Measurements from ENCODE around the gene NT5E.

NT5E gene

GRCh38 chr6:85456782-85457181 lies 6.9 kb downstream of the NT5E start:
- H3K4me3 ChIP-seq (ENCODE audit: severe bottlenecking), result no peak overlapping the region
- ATAC-seq (ENCODE audit: low read depth), result no peak
- H3K27me3 ChIP-seq (ENCODE audit: insufficient read depth, poor library complexity, severe bottlenecking), result no peaks in the 10 kb centered on the region
- TF ChIP-seq CTCF (IDR thresholded peaks at IDR 0.05; ENCODE audit: poor library complexity, severe bottlenecking), result no peak
- peaks cover 23% of the 10 kb centered on the region for H3K36me3 ChIP-seq (ENCODE audit: low read depth)
- H3K9me3 ChIP-seq (ENCODE audit: severe bottlenecking), result no peaks in the 10 kb centered on the region
- H3K4me1 ChIP-seq (ENCODE audit: insufficient read depth, poor library complexity, severe bottlenecking), result peaks cover 75% of the 10 kb centered on the region
- DNase-seq (ENCODE audit: low spot score), result no peak
- H3K27ac ChIP-seq (ENCODE audit: poor library complexity, severe bottlenecking), result peak overlapping the region; percentile 99

- no peak for DNase-seq (ENCODE audit: low spot score)
- H3K27ac ChIP-seq (ENCODE audit: poor library complexity, severe bottlenecking), result peak overlapping the region; percentile 99
Observed at GRCh38 chr6:85458184-85458583, 8.3 kb downstream of the NT5E start.

GRCh38 chr6:85458782-85459181 lies 8.9 kb downstream of the NT5E start:
- Histone ChIP-seq H3K27me3 (ENCODE audit: insufficient read depth, poor library complexity, severe bottlenecking) (no peaks in the 10 kb centered on the region), H3K9me3 (ENCODE audit: severe bottlenecking) (no peaks in the 10 kb centered on the region), H3K27ac (ENCODE audit: poor library complexity, severe bottlenecking) (peak overlapping the region; percentile 99), H3K4me1 (ENCODE audit: insufficient read depth, poor library complexity, severe bottlenecking) (peaks cover 78% of the 10 kb centered on the region), H3K4me3 (ENCODE audit: severe bottlenecking) (no peak overlapping the region), H3K36me3 (ENCODE audit: low read depth) (peaks cover 10% of the 10 kb centered on the region)
- no peak; the same call in 2 of the 3 replicates for ATAC-seq (ENCODE audit: low read depth)
- no peak for DNase-seq (ENCODE audit: low spot score)
- no peak for TF ChIP-seq CTCF (IDR thresholded peaks at IDR 0.05; ENCODE audit: poor library complexity, severe bottlenecking)

More at GRCh38 chr6:85458184-85458583, 8.3 kb downstream of the NT5E start:
- TF ChIP-seq CTCF (IDR thresholded peaks at IDR 0.05; ENCODE audit: poor library complexity, severe bottlenecking), result no peak
- ATAC-seq (ENCODE audit: low read depth), result 0 out of 3 replicates have a peak, but pooled peaks have one; percentile 12
- H3K27me3 ChIP-seq (ENCODE audit: insufficient read depth, poor library complexity, severe bottlenecking), result no peaks in the 10 kb centered on the region
- no peaks in the 10 kb centered on the region for H3K9me3 ChIP-seq (ENCODE audit: severe bottlenecking)
- no peak overlapping the region for H3K4me3 ChIP-seq (ENCODE audit: severe bottlenecking)
- H3K36me3 ChIP-seq (ENCODE audit: low read depth), result peaks cover 11% of the 10 kb centered on the region
- H3K4me1 ChIP-seq (ENCODE audit: insufficient read depth, poor library complexity, severe bottlenecking), result peaks cover 74% of the 10 kb centered on the region

GRCh38 chr6:85459224-85459901 lies 9.5 kb downstream of the NT5E start:
- H3K27me3 ChIP-seq (ENCODE audit: insufficient read depth, poor library complexity, severe bottlenecking), result no peaks in the 10 kb centered on the region
- DNase-seq (ENCODE audit: low spot score) (no peak), ATAC-seq (ENCODE audit: low read depth) (peak; percentile 63)
- H3K9me3 ChIP-seq (ENCODE audit: severe bottlenecking), result no peaks in the 10 kb centered on the region
- H3K36me3 ChIP-seq (ENCODE audit: low read depth), result peaks cover 5% of the 10 kb centered on the region
- H3K27ac ChIP-seq (ENCODE audit: poor library complexity, severe bottlenecking), result peak overlapping the region; percentile 99
- no peak overlapping the region for H3K4me3 ChIP-seq (ENCODE audit: severe bottlenecking)
- H3K4me1 ChIP-seq (ENCODE audit: insufficient read depth, poor library complexity, severe bottlenecking), result peaks cover 78% of the 10 kb centered on the region
- no peak for TF ChIP-seq CTCF (IDR thresholded peaks at IDR 0.05; ENCODE audit: poor library complexity, severe bottlenecking)
